GM19395 (cell line): Measurements from ENCODE around the gene AP3S2.
"Not testable (repeated sequence)": the region's sequence is repeated elsewhere in the genome, so short reads cannot be mapped to it uniquely, and the experiment has no call there.

Source experiments
- ATAC-seq: cut with Tn5 transposase; IDR thresholded peaks from one replicate; pipeline ENCODE4 v1.9.1; 2021; ENCODE audit warnings: mild to moderate bottlenecking, moderate library complexity; ENCODE audit not compliant: unreplicated experiment

AP3S2 gene

DNA sequence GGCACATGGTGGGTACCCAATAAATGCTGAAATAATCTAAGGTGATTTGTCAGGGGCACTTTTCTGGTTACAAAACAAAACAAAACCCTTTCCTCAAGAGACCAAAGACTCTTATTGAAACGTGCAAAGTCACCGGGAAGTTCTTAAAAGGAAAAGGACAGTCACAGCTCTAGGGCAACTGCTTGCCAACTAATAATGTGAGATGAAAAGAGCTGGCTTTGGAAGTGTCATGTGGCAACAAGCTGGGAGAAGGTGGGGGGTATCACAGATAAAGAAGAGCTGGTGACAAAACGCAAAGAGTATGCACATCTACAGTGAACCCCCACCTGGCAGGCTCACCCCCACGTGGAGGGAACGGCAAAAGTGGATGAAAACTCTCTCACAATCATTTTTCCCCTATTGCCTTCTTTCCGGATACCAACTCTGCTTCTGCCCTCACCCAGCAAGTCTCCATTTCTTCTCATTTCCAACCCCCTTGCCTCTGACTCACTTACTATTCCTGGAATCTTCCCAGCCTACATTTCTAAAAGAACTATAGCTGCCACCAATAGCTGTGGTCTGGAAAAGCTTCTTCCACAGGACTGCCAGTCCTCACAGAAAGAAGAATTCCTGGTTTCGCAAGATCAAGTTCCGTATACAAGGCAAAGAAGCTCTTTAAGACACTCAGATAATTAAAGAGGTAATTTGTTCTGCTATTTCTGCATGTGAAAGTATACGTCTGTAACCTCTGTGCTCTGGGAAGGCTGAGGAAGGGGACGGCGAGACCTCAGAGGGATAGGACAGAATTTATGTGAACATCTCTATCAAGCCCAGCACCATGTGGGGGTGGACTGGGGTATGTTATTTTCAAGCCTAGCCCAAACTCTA, 57.3 kb downstream of the AP3S2 start:
- ATAC-seq: no peak

DNA sequence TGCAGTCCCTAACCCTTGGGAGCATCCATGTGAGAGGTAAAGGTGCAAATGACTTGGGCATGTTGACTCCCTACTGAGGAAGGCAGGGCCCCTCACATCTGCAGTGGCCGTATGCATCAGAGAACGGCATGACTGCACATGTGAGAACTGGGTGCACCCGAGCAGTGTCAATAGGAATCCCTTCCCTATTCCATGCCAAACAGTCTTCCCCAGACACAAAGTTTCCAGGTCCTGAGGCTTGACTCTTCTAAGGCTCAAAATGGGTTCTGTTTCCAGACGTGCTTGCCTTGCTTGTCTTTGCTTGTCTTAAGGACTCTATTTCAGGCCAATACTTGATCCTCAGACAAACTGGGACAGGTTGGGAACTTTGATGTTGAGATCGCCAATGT, 58.6 kb downstream of the AP3S2 start:
- ATAC-seq: no peak

DNA sequence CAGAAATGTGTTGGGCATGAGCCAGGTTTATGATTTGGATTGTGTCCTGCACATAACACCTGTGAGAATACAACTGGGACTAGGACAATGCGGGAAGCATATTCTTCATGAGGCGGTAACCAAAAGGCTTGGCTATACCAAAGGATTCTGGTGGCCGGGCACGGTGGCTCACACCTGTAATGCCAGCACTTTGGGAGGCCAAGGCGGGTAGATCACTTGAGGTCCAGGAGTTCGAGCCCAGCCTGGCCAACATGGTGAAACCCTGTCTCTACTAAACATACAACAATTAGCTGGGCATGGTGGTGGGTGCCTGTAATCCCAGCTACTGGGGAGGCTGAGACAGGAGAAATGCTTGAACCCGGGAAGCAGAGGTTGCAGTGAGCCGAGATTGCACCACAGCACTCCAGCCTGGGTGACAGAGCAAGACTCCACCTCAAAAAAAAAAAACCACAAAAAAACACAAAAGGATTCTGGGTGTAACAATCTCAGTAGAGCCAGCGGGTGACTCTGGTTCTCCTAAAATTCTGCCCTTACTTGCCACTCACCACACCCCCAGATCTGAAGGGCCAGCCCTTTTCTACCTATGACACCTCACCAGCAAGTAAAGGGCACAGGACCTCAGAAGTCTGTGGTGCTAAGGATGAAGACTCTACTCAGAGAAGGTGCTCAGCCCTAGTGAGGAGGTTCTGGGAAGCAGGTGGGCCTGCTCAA, 59.2 kb downstream of the AP3S2 start:
- ATAC-seq: not testable (repeated sequence)

GRCh38 chr15:89833966-89834365, 59.8 kb downstream of the AP3S2 start:
- ATAC-seq: no peak

DNA sequence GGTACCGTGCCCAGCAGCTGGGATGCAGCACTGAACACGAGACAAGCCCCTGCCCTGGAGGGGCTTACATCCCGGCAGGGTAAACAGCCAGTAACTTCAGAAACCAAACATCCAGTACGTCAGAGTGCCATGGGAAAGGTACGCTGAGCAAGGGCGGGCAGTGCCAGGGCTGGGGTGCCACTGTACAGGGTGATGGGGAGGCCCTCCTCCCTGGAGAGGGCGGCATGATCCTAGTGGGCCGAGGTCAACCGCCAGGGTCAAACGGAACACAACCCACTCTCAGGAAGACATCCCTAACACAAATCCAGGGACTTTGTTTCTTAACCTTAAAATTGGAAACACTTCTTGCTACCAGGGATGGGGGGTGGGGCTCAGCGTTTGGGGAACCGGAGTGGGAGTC, 63.2 kb downstream of the AP3S2 start:
- no peak for ATAC-seq

DNA sequence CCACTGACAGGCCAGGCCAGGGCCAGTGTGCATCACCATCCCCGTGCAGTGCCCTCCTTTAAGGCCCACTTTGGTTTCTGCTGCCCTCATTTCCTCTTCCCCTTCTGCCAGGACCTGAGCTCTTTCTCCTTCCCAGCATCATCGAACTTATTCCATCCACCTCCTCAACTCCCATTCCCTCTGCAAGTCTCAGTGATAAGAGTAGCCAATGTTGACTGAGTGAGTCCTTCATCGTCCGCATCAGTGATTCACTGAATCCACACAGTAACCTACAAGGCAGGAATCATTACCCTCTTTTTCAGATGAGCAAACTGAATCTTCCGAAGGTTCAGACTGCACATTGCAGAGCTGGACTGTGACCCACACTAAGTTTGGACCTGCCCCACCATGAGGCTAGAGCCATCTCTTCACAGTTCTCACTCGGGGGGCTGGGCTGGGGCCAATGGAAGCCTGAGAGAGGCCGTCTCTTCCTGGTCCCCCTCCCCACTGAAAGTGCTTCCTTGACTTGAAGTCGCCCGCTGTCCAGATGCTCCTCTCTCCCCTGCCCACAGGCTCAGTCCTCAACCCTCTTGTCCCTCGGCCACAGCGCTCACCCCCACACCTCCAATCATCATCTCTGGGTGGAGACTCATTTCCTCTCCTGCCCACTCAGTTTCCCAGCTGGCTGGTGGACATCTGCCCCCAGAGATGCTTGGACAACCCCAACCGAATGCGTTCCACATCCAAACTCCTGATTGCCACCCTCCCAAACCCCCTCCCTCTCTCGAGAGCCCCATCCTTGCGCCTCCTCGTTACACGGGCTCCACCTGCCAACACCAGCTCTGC, 64.0 kb downstream of the AP3S2 start:
- ATAC-seq: no peak

GRCh38 chr15:89829161-89829560, 64.6 kb downstream of the AP3S2 start:
- ATAC-seq: no peak

DNA sequence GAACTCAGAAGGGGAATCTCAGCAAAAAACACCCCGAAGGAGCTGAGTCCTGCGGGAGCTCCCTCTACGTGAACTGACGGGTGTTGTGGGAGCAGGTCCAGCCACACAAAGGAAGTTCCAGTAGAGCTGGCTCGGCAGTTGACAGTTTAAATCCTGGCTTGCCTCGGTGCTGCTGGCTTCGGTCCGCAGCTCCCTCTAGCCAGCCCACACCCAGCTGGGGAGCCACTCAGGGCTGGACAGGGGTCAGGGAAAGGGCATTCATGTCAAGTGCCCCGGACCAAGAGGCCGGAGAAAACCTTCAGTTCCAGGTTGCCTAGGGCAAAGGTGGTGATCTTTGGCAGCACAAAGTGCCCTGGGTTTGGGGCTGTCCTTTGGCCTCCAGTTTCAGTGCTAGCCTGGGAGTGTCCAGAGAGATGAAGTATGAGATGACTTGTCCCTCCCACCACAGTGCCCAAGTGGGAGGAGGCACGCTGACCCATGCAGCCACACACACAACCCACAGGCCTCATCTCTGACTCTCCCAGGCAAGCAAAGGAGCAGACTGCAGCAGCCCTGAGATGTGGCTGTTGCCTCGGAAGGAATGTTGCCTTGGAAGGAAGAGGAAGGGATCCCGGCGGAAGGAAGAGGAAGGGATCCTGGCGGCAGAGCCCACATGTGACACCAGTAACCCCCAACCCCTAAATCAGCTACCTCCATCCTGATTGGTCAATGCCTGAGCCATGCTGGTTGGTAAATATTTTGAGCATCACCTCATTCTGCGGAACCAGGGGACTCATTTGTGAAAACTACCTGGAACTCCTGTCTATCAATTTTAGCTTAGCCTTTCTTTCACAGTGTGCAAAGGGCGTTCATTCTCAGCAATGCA, 65.3 kb downstream of the AP3S2 start:
- ATAC-seq: no peak

GRCh38 chr15:89827829-89828228, 66.0 kb downstream of the AP3S2 start:
- ATAC-seq: no peak

GRCh38 chr15:89826671-89827655, 66.8 kb downstream of the AP3S2 start:
- no peak for ATAC-seq

- no peak for ATAC-seq
These were observed 68.4 kb downstream of the AP3S2 start for GRCh38 chr15:89825271-89825940.

DNA sequence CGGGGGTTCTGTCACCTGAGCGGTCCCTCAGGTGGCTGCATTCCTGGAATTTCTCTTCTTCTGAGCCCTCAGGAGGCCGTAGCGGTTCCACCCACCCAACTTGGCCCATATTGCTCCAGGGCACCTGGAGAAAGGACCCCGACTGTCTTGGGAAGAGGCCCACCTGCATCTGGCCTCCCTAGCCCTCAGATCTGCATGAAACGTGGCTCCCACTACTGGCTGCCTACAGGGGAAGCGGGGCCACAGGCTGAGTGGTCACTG, 69.3 kb downstream of the AP3S2 start:
- ATAC-seq: no peak

DNA sequence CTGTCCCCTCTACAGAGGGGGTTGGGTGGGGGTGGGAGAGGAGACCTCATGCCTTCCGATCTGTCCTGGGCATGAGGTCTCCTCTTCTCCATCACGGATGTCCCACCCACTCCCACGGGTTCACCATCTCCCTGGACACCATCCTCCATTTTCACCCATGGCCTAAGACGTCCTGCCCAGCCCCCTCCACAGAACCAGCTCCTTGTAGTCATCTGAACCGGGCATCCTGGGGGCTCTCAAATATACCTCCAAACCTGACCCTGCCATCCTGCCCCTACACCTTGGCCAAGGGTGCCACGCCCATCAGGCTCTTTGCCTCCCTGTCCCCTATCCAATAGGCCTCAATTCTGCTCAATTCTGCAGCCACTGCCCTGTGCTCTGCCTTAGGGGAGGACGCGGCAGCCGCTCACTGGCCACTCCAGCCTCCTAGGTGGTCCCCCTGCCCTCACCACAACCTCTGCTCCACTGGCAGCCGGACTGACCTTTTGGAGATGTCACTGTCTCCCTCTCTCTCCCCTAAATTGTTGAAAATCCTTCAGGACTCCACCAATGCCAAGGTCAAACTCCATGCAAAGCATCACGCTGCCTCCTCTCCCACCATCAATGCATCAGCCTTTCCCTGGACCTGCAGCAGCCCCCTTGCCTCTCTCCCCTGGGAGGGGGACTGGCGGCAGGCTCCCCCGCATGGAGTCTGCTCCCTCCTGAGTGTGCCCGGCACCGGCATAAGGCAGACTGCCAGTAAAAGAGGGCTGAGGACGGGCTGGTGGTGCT, 69.8 kb downstream of the AP3S2 start:
- no peak for ATAC-seq

GRCh38 chr15:89822951-89823711, 70.7 kb downstream of the AP3S2 start:
- ATAC-seq: no peak

GRCh38 chr15:89822611-89822950, 71.2 kb downstream of the AP3S2 start:
- no peak for ATAC-seq

GRCh38 chr15:89822026-89822425, 71.8 kb downstream of the AP3S2 start:
- ATAC-seq: no peak
